Activated CD4-positive, alpha-beta T cell treated with anti-CD3 and anti-CD28 coated beads for 1 hour (primary cell): ENCODE data around the gene GGCX.
"Not testable (repeated sequence)": the region's sequence is repeated elsewhere in the genome, so short reads cannot be mapped to it uniquely, and the experiment has no call there.

Source experiments
- DNase-seq: peaks from one replicate; pipeline ENCODE4 v3.0.0-alpha.2; 2020

The GGCX gene

GRCh38 chr2:85593023-85593422 is 31.7 kb upstream of the GGCX start:
- no peak for DNase-seq

- not testable (repeated sequence) for DNase-seq
Measured at GRCh38 chr2:85592299-85592698, 31.0 kb upstream of the GGCX start.

GRCh38 chr2:85591563-85591962 is 30.3 kb upstream of the GGCX start:
- no peak for DNase-seq

- no peak for DNase-seq
Measured at GRCh38 chr2:85590950-85591349, 29.7 kb upstream of the GGCX start.

GRCh38 chr2:85589982-85590791 is 28.9 kb upstream of the GGCX start:
- no peak for DNase-seq

- DNase-seq, result no peak
Measured at GRCh38 chr2:85589181-85589580, 27.9 kb upstream of the GGCX start.

GRCh38 chr2:85588645-85589044 is 27.4 kb upstream of the GGCX start:
- no peak for DNase-seq

- DNase-seq, result no peak
Measured at GRCh38 chr2:85588236-85588635, 26.9 kb upstream of the GGCX start.

- DNase-seq, result no peak
Measured at GRCh38 chr2:85585781-85586105, 24.4 kb upstream of the GGCX start.

GRCh38 chr2:85584857-85585780 is 23.8 kb upstream of the GGCX start:
- no peak for DNase-seq

- no peak for DNase-seq
Measured at GRCh38 chr2:85584354-85584856, 23.1 kb upstream of the GGCX start, which contains the start of gene VAMP5. Gene VAMP5, plus strand, starts transcription at chr2:85584431. Its CDS starts 60 bp downstream, at chr2:85584491.

GRCh38 chr2:85583667-85584353 is 22.5 kb upstream of the GGCX start:
- no peak for DNase-seq

GRCh38 chr2:85582492-85582891 is 21.2 kb upstream of the GGCX start:
- DNase-seq, result no peak

GRCh38 chr2:85580206-85580605 is 18.9 kb upstream of the GGCX start:
- DNase-seq, result no peak

GRCh38 chr2:85579266-85579935 is 18.1 kb upstream of the GGCX start:
- no peak for DNase-seq

- no peak for DNase-seq
Measured at GRCh38 chr2:85578243-85579180, 17.2 kb upstream of the GGCX start.

- peak; percentile 42 for DNase-seq
Measured at GRCh38 chr2:85577386-85578242, 16.3 kb upstream of the GGCX start, which contains the start of gene VAMP8. Gene VAMP8, plus strand, starts transcription at chr2:85577586. Its CDS starts 61 bp downstream, at chr2:85577647.

GRCh38 chr2:85577063-85577385 is 15.7 kb upstream of the GGCX start:
- no peak for DNase-seq

- DNase-seq, result no peak
Measured at GRCh38 chr2:85575739-85576138, 14.4 kb upstream of the GGCX start.

GRCh38 chr2:85566265-85566664 is 5.0 kb upstream of the GGCX start:
- DNase-seq, result no peak
